OCI-LY7 (cell line): ENCODE measurements around the gene TMEM132A. TPM values are rescaled to one million over a fixed set of nuclear protein-coding genes. Genes with fewer than 3 reads are reported as not detected.

Source experiments
- BruUV-seq: library from RNA; stranded (reverse); fragments of 400-500 nt; replicated peaks from 2 replicates; lab custom pipeline; 2021; lab: Mats Ljungman, UMichigan
- CTCF ChIA-PET: fragments of 300-600 bp; sonication (Branson Sonifier 250); formaldehyde crosslinking; loops from one replicate; lab custom pipeline; 2022; ENCODE audit warnings: antibody characterized with exemption; ENCODE audit not compliant: unreplicated experiment; lab: Charles Lee
- POLR2A ChIA-PET: fragments of 300-600 bp; sonication (Branson Sonifier 250); formaldehyde crosslinking; loops from one replicate; lab custom pipeline; 2022; ENCODE audit warnings: antibody characterized with exemption; lab: Charles Lee
- DNase-seq: peaks from one replicate; pipeline ENCODE4 v3.0.0-alpha.2; 2015; ENCODE audit warnings: low spot score
- H2AFZ ChIP-seq: fragments of 200-600 bp; sonication (generic), shearing (Covaris generic); 2 replicates; pipeline ENCODE4 v1.6.1; 2014; ENCODE audit warnings: mild to moderate bottlenecking, antibody characterized with exemption, low read length, moderate library complexity
- H3K27ac ChIP-seq: fragments of 200-600 bp; sonication (generic); 2 replicates; pipeline ENCODE4 v1.5.1; 2014; ENCODE audit warnings: mixed run types, low read depth, mild to moderate bottlenecking, moderate library complexity, low read length, inconsistent platforms; ENCODE audit not compliant: poor library complexity, severe bottlenecking
- H3K36me3 ChIP-seq: fragments of 200-600 bp; sonication (generic); 2 replicates; pipeline ENCODE4 v1.6.1; 2014; ENCODE audit warnings: mild to moderate bottlenecking, antibody characterized with exemption, low read length, moderate library complexity, mixed read lengths; ENCODE audit not compliant: insufficient read depth
- H3K4me1 ChIP-seq: fragments of 200-600 bp; sonication (generic); 2 replicates; pipeline ENCODE4 v1.5.1; 2014; ENCODE audit warnings: mild to moderate bottlenecking, low read length; ENCODE audit not compliant: insufficient read depth, poor library complexity, severe bottlenecking
- H3K4me2 ChIP-seq: fragments of 200-600 bp; sonication (generic); 2 replicates; pipeline ENCODE4 v1.6.1; 2014; ENCODE audit warnings: mild to moderate bottlenecking, low read length
- H3K4me3 ChIP-seq: fragments of 200-600 bp; sonication (generic); 2 replicates; pipeline ENCODE4 v1.5.1; 2014; ENCODE audit warnings: mild to moderate bottlenecking, low read depth, low read length; ENCODE audit not compliant: poor library complexity, severe bottlenecking
- H3K79me2 ChIP-seq: fragments of 200-600 bp; sonication (generic); 2 replicates; pipeline ENCODE4 v1.6.1; 2016; ENCODE audit warnings: low read depth, mild to moderate bottlenecking, low read length, moderate library complexity, mixed read lengths; ENCODE audit not compliant: insufficient read depth
- H3K9me2 ChIP-seq: fragments of 200-600 bp; sonication (generic); 2 replicates; pipeline ENCODE4 v1.6.1; 2016; ENCODE audit warnings: mild to moderate bottlenecking, low read length, mixed read lengths; ENCODE audit not compliant: insufficient read depth
- H3K9me3 ChIP-seq: fragments of 200-600 bp; sonication (generic); 2 replicates; pipeline ENCODE4 v1.6.1; 2014; ENCODE audit warnings: mild to moderate bottlenecking, mixed run types, low read length, mixed read lengths
- H4K20me1 ChIP-seq: fragments of 200-600 bp; sonication (generic); 2 replicates; pipeline ENCODE4 v1.6.1; 2014; ENCODE audit warnings: mild to moderate bottlenecking, antibody characterized with exemption, low read length, moderate library complexity, mixed read lengths; ENCODE audit not compliant: insufficient read depth
- EZH2phosphoT487 ChIP-seq: fragments of 200-600 bp; sonication (generic); IDR thresholded peaks from 2 replicates; pipeline ENCODE4 v1.6.1; 2018; ENCODE audit warnings: low read depth, borderline replicate concordance, mild to moderate bottlenecking, mixed run types, antibody characterized with exemption, low read length, moderate library complexity, mixed read lengths
- intact Hi-C: fragments of 100-400 bp; cut with micrococcal nuclease; formaldehyde crosslinking; loops from one replicate; pipeline ENCODE4 v1.10.0; 2022; ENCODE audit not compliant: unreplicated experiment
- total RNA-seq, 2 experiments: library from RNA; depleted of rRNA in 1 of 2; stranded (reverse); fragments of >200 nt in 1 of 2; shearing (Covaris generic) in 1 of 2; gene quantifications; 2 replicates each; pipeline ENCODE4 v1.2.3, GENCODE V29; 2014 to 2022
- TF ChIP-seq, protein P1 (sequence below): fragments of 200-600 bp; sonication (generic); conservative IDR thresholded peaks from 2 replicates; pipeline ENCODE4 v1.5.1; 2014; ENCODE audit warnings: mild to moderate bottlenecking, antibody characterized with exemption, low read length, moderate library complexity, mixed read lengths

The TMEM132A gene
- total RNA-seq, 2 experiments from 2014 or later = 5.5 to 8.9 TPM

DNA sequence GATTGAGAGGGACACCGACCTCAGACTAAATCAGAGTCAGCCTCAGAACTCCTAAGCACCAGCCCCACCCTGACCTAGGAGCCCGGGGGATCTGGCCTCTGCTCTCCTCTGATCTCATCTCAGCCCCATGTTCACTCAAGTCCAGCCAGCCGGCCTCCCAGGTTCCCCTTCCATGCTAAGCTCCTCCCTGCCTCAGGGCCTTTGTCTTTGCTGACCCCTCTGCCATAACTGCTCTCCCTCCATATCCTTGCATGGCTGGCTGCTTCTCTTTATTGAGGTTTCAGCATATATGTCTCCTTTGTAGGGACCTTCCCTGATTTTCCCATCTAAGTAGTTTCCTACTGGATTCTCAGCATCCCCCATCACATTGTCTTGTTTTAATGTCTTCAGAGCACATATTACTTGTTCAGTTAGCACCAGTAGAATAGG, 28.5 kb downstream of the TMEM132A start:
- Histone ChIP-seq H3K27ac (peak overlapping the region; percentile 47), H4K20me1 (no peaks in the 10 kb centered on the region), H3K4me1 (peaks cover 36% of the 10 kb centered on the region), H3K9me3 (no peaks in the 10 kb centered on the region), H3K4me3 (peak overlapping the region; percentile 64), H2AFZ (peak overlapping the region; percentile 89), H3K79me2 (peaks cover 3% of the 10 kb centered on the region; the same call in 1 of the 2 replicates), H3K36me3 (no peaks in the 10 kb centered on the region), H3K9me2 (no peaks in the 10 kb centered on the region), H3K4me2 (peak overlapping the region; percentile 80)
- TF ChIP-seq EZH2phosphoT487 = no peak
- TF ChIP-seq, protein P1, sequence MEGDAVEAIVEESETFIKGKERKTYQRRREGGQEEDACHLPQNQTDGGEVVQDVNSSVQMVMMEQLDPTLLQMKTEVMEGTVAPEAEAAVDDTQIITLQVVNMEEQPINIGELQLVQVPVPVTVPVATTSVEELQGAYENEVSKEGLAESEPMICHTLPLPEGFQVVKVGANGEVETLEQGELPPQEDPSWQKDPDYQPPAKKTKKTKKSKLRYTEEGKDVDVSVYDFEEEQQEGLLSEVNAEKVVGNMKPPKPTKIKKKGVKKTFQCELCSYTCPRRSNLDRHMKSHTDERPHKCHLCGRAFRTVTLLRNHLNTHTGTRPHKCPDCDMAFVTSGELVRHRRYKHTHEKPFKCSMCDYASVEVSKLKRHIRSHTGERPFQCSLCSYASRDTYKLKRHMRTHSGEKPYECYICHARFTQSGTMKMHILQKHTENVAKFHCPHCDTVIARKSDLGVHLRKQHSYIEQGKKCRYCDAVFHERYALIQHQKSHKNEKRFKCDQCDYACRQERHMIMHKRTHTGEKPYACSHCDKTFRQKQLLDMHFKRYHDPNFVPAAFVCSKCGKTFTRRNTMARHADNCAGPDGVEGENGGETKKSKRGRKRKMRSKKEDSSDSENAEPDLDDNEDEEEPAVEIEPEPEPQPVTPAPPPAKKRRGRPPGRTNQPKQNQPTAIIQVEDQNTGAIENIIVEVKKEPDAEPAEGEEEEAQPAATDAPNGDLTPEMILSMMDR = no peak
- intact Hi-C loops = loop anchor here (1.0 to 10.0 kb wide), 3 partner anchors 37 to 209 kb away; partner anchors contain the start of gene VPS37C
- POLR2A ChIA-PET = interaction anchor here (0.6 to 1.4 kb wide), 4 partner anchors 33 to 236 kb away, joined by 3 to 5 read pairs (median 4); no protein-coding TSS in a partner anchor
- BruUV-seq = no TSS peak
- CTCF ChIA-PET = interaction anchor here (1.7 kb wide), 1 partner anchor 32 kb away, joined by 3 read pairs; no protein-coding TSS in a partner anchor
- DNase-seq = no peak

GRCh38 chr11:60953781-60954180, 29.5 kb downstream of the TMEM132A start:
- no peaks in the 10 kb centered on the region for H3K9me2 ChIP-seq
- ChIA-PET POLR2A (interaction anchor here (0.6 to 1.8 kb wide), 6 partner anchors 9 to 41 kb away, joined by 3 to 8 read pairs (median 4); partner anchors contain the start of gene TMEM109), CTCF (interaction anchor here (0.6 to 1.7 kb wide), 2 partner anchors 31 to 38 kb away, joined by 3 read pairs; no protein-coding TSS in a partner anchor)
- 0 out of 2 replicates have a peak overlapping the region, but pooled peaks have one; percentile 20 for H2AFZ ChIP-seq
- BruUV-seq = no TSS peak
- no peak overlapping the region for H3K4me3 ChIP-seq
- H3K4me1 ChIP-seq = peaks cover 36% of the 10 kb centered on the region
- peaks cover 3% of the 10 kb centered on the region; the same call in 1 of the 2 replicates for H3K79me2 ChIP-seq
- no peak overlapping the region for H3K27ac ChIP-seq
- TF ChIP-seq EZH2phosphoT487 = no peak
- TF ChIP-seq, protein P1 = no peak
- H4K20me1 ChIP-seq = no peaks in the 10 kb centered on the region
- no peak overlapping the region for H3K4me2 ChIP-seq
- H3K36me3 ChIP-seq = no peaks in the 10 kb centered on the region
- no peaks in the 10 kb centered on the region for H3K9me3 ChIP-seq
- DNase-seq = no peak
- intact Hi-C loops = loop anchor here (10.0 kb wide), 1 partner anchor 59 kb away; no protein-coding TSS in a partner anchor

DNA sequence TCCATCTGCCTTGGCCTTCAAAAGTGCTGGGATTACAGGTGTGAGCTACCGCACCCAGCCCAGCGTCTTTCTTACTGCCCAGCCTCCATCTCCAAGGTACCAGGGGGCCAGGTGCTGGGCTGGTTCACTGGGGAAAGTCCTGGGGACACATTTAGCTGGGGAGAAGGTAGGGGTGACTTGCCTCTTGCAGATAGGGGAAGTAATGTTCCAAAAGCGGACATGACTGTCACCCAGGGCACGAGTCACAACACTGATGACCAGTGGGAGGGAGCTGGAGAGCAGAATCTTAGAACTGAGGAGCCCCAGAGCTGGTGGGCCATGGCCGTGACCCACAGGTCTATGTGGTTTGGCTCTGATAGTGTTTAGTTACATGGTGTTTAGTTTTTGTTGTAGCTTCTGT, 30.2 kb downstream of the TMEM132A start:
- intact Hi-C loops = loop anchor here (10.0 kb wide), 1 partner anchor 60 kb away; no protein-coding TSS in a partner anchor
- no peak overlapping the region for H3K4me3 ChIP-seq
- CTCF ChIA-PET = interaction anchor here (0.6 to 1.7 kb wide), 2 partner anchors 30 to 39 kb away, joined by 3 read pairs; no protein-coding TSS in a partner anchor
- no peak overlapping the region for H3K27ac ChIP-seq
- TF ChIP-seq, protein P1 = no peak
- TF ChIP-seq EZH2phosphoT487 = no peak
- H3K9me2 ChIP-seq = no peaks in the 10 kb centered on the region
- no peaks in the 10 kb centered on the region for H4K20me1 ChIP-seq
- POLR2A ChIA-PET = interaction anchor here (1.1 to 1.8 kb wide), 3 partner anchors 9 to 15 kb away, joined by 3 to 8 read pairs (median 4); no protein-coding TSS in a partner anchor
- peaks cover 35% of the 10 kb centered on the region for H3K4me1 ChIP-seq
- H2AFZ ChIP-seq = no peak overlapping the region
- H3K9me3 ChIP-seq = no peaks in the 10 kb centered on the region
- no TSS peak for BruUV-seq
- no peaks in the 10 kb centered on the region for H3K36me3 ChIP-seq
- peaks cover 3% of the 10 kb centered on the region; the same call in 1 of the 2 replicates for H3K79me2 ChIP-seq
- no peak overlapping the region for H3K4me2 ChIP-seq
- no peak for DNase-seq
